SK-MEL-5 (cell line): Measurements from ENCODE around the gene MBNL3. TPM values are rescaled to one million over a fixed set of nuclear protein-coding genes. Genes with fewer than 3 reads are reported as not detected.

Source experiments
- DNase-seq: peaks from one replicate; pipeline ENCODE4 v3.0.0-alpha.2; 2016; ENCODE audit warnings: low read depth, low spot score
- in situ Hi-C: cut with HindIII; loops from 2 replicates; pipeline ENCODE4 v1.10.0; 2016; ENCODE audit warnings: low sequenced_read_pairs, high pct_unique_total_duplicates, low pct_unique_long_range_greater_than_20kb
- total RNA-seq: library from RNA; depleted of rRNA; stranded (reverse); fragments of >200 nt; shearing (Covaris generic); gene quantifications from 2 replicates; pipeline ENCODE4 v1.2.3, GENCODE V29; 2014

Gene MBNL3
- total RNA-seq, 1 experiment from 2014 or later: 4.9 TPM

DNA sequence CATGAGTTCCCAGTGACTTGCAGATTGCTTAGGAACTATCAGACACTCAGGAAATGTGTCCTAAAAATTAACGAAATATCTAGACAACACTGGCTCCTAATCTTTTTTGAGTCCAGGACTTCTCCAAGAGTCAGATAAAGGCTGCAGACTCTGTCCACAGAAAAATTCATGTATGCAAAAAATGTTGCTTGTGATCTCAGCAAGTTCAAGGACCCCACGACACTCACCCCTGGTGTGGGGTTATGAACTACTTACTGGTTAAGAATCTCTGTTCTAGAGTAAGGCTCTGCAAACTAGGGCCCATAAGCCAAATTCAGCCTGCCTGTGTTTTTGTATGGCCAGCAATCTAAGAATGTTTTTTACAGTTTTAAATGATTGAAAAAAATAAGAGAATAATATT, 93.2 kb downstream of the MBNL3 start:
- in situ Hi-C loops: no loop called here
- DNase-seq: no peak

DNA sequence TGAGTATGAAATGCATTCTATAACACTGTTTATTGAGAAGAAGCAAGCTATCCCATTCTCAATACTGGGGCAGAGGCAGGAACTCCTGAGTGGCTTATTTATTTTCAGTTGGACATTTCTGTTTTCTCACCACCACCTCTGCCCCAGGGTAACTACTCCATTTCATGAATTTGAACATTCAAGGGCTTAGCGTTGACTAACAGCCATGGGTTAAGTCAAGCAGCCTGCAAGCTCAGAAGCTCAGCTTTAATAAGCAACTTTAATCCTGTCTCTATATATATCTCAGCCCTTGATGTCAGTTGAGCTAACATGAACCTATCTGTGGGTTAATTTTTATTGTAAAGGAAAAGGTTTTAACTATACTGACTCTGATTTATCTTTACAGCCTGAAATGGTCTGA, 93.8 kb downstream of the MBNL3 start:
- DNase-seq: peak; percentile 35
- in situ Hi-C loops: no loop called here

DNA sequence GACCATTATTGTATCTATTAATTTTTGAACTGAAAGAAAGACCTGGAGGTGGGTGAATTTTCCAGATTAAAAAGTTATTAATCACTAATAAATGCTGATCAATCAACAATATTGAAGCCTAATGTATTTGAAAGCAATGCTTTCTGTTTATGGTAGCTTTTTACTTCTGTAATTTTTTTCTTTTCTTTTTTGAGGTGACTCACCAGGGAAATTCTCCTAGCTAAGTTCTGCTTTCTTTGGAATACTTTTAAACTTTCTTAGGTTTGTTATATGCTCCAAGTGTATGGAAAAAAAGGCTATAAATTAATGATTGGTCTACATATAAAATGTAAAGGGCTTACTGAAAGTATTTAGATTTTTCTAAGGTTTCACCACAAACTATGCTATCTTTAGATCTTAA, 94.2 kb downstream of the MBNL3 start:
- in situ Hi-C loops: no loop called here
- no peak for DNase-seq

DNA sequence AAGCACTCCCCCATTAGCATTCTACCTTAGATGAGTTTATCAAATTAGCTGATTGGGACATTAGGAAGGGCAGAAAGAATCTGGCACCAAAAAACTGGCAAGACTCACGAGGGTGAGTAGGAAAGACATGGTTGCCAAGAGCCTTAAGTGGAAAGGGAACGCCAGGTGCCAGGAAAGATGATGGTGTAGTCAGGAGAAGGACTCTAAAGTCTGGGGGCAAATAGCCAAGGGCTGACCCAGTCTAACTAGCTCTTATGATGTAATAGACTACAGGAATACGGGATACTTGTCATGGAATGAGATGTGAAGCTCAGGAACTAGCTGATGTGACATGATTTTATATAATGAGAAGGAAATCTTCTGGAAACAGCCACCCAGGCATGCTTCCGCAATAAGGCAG, 94.8 kb downstream of the MBNL3 start:
- in situ Hi-C loops: no loop called here
- DNase-seq: no peak

DNA sequence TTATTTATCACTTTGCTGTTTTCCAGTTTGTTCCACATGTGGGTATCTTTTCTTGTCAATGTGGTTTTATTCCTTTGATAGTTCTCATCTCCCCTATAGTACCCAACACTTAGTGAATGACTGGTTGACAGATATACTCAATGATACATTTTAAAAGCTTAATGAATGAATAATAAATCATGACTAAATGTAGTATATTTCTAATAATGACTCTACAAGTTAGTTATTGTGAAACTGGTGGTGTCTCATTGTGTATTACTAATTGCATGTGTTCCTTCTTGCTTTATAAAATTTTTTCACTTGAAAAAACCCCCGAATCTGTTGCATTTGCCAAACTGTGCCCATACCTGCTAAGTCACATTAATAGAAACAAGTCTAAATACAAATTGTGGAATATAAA, 95.4 kb downstream of the MBNL3 start:
- DNase-seq: no peak

DNA sequence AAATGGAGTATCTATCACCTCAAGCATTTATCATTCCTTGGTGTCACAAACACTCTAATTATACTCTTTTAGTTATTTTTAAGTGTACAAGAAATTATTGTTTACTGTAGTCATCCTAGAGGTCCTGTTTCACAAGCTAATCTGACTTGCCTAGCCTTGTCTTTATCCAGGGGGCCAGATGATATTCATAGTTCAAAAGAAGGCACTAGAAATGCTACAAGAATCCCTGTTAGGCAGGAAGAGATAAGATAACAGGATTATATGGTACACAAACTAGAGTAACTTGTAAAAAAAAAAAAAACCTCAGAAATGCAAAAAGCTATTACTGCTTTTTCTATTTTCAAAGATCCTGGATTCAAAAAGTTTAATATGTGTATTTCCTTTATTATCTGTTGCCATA, 95.8 kb downstream of the MBNL3 start:
- in situ Hi-C loops: no loop called here
- DNase-seq: no peak

More for the DNA sequence above, 95.4 kb downstream of the MBNL3 start:
- in situ Hi-C loops: no loop called here

DNA sequence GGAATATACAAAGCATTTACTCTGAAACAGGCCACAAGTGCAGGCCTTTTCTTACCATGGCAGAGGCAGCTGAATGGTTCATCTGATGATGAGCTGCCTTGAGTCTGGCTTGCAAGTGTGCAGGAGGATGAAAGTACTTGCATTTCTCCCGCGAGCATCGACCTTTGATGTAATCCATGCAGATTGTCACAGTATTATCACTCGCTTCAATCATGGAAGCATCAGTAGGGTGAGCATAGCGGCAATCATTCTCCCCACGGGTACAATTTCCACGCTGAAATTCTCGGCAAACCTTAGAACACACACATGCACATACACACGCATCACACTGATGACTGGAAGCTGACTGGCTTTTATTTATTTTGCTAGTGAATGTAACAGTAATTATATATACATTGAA, 98.0 kb downstream of the MBNL3 start:
- DNase-seq: no peak
- in situ Hi-C loops: no loop called here

DNA sequence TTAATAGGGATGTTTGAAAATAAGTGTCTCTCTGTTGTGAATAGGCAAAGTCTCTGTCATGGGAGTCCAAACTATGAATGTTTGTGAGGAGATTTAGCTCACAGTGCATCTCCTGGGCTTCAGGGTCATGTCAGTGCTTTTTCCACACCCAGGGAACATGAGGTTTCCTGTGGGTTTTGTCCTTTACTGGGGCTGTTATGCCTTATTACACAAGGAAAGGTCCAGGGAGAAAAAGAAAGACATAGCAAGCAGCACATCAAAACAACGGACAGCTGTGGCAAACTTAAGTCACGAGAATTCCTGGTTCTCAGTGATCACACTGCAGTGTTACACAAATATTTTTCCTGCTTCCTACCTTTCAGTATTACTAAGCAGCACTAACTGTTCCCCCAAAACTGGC, 99.4 kb downstream of the MBNL3 start:
- DNase-seq: no peak
- in situ Hi-C loops: no loop called here

DNA sequence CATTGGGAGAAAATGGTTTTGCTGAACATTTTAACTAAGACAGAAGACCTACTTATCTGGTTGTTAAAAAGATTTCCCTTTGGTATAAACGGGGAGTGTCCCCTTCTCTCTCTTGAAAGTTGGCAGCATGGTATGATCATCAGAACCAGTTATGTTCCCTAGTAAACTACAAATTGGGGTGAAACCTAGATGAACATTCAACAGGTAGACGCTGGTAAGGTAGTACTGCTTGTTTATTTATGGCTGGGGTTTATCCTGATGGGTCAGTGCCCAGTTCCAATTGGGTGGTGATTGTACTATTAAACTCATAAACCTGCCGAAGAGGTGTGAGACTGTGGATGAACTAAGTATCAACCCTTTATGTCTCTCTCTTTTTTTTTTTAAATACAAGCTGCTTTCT, 100.5 kb downstream of the MBNL3 start:
- in situ Hi-C loops: no loop called here
- no peak for DNase-seq

DNA sequence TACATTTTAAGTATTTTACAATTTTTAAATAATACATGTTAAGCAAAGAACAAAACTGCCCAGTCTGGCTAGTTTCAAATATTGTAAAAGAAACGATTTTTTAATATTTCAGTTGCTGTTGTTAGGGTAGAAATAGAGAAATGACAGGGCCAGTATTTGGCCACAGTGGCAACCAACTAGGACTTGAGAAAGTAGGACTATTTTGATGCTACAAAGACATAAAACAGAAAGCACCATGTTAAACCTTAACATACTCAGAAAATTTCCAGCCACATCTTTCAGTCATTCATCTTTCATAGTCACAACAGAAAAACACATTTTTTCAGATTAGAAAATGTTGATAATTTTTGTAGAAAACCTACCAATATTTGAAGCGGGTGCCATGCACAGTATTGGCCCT, 104.5 kb downstream of the MBNL3 start:
- in situ Hi-C loops: no loop called here
- DNase-seq: no peak

DNA sequence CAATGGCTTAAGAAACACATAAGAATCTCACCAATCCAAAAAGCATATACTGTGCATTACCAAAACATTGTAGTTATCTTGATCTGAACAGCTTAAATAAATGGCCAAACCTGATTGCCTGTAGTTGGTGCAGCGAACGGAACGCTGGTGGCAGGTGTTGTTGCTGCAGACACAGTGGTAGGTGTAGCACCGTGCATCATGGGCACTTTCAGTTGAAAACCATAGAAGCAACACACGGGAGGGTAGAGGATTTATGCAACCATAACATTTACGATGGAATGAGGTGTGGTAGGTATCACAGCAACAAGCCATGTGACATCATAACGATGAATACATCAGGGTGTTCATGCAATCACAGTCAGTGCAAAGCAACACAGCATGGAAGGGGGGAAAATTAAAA, 106.8 kb downstream of the MBNL3 start:
- in situ Hi-C loops: no loop called here

DNA sequence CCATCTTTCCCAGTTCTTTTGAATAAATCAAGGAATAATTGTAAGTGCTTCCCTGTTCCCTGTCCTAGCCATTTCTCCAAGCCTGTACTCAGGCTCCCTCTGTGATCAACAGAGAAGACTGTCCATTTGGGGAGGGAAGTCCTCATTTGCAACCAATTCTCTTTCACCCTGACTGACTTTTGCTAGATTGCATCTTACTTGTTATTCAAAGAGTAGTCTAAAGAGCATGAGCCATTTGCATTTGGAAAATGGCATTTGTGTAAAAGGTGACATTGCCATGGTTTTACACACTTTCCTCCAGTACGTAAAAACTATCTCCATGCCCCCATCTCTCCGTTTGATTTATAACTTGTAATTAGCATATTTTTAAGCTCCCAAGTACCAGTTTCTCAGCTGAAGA, 110.6 kb downstream of the MBNL3 start:
- no peak for DNase-seq
- in situ Hi-C loops: no loop called here

More for the DNA sequence above, 106.8 kb downstream of the MBNL3 start:
- no peak for DNase-seq

DNA sequence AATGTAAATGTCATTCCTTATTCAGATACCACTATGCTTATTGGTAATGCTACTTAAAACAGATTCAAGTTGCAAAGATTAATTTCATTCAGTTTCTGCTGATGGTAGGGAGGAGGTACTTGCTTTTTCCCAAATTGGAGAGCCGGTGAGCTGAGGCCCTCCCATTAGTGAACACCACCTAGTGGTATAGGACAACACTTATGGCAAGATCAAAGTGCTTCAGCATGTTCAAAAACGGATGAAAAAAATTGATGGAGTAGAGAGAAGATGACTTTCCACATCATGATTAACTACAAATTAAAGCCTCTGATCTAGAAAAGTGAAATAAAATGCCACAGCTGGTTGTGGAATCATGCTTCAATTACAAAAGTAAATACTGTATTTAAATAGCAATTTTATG, 112.9 kb downstream of the MBNL3 start:
- peak; percentile 36 for DNase-seq
- in situ Hi-C loops: no loop called here

DNA sequence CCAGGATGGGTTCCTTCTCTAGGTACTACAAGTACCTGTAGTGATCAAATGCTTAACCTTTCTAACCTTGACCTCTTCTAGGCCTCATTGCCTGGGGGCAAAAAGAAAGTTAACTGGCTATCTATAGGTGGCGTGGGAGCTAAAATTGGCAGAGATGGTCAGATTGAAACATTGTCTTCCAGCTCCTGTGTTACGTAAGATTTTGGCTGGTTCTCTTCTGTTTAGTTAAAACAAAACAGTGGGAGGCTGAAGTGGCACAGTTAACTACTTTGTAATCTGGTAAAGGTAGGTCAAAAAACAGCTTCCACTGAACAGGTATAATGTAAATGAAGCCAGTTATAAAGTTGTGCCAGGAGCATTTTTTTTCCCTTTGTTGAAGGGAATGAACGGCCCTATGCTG, 115.2 kb downstream of the MBNL3 start:
- in situ Hi-C loops: no loop called here

DNA sequence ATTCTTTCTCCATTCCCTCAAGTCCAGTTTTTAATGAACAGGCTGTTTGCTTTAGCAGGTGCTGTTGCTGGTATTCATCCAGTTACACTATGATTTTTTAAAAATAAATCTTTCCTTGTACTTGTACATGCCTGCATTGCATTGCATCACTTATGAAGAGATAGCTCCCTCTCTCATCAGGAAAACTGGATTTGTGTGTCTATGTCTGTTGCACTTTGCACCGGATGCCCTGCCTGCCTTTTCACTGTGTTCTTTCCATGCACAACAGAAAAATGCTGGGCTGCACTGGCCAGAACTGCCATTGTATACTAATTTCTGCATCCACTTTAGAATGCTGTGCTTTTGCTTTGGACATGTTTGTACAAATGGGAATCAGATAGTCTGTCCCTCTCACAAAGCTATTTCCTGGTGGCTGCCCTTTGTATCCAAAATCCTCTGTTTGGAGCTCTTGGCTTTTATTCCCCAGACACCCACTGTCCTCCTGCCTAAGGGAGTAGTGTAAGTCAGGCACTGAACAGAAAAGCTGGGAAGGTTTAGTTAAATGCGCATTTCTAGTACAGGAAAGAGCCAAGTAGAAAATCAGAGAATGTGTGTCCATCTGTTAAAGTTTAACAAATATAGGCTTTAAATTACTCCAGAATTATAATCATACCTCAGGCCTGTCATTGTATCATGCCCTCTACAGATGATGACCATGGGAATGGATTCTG, 119.1 kb downstream of the MBNL3 start:
- no peak for DNase-seq
- in situ Hi-C loops: no loop called here

More for the DNA sequence above, 115.2 kb downstream of the MBNL3 start:
- DNase-seq: no peak

DNA sequence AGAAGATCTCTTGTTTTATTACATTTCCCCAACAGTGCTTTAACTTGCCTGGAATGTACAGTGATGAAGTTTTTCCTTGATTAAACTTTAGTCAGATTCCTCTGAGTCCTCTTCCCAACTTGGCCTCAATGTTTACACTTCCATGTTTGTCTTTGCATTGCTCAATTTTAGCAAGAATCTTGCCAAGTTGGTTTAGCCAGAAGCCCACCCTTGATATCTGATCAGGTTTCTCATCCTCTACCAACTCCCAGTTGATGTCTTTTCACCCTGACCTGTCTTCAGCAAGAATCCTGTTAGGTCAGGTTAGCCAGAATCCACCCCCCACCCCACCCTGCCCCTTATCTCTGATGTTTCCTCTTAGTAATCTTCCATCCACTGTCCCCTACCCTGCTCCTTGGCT, 120.9 kb downstream of the MBNL3 start:
- in situ Hi-C loops: no loop called here
- no peak for DNase-seq

DNA sequence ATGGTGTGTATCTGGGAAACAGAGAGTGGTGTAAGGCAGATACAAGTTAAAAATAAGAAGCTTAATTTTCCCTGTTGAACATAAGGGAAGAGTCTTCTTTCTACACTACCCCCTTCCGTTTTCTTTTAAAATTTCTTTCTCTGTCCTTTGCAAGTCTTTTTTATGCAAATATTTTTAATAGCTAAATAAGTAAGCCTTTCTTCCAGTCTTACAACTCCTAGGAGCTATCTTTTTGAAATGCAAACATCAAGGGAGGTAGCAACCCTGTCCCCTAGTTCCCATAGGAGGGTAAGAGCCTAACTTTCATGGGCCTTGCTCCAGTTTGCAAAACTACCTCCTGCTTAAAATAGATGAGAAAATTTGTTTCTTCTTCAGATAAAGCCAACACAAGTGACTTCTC, 121.5 kb downstream of the MBNL3 start:
- DNase-seq: no peak
- in situ Hi-C loops: no loop called here

DNA sequence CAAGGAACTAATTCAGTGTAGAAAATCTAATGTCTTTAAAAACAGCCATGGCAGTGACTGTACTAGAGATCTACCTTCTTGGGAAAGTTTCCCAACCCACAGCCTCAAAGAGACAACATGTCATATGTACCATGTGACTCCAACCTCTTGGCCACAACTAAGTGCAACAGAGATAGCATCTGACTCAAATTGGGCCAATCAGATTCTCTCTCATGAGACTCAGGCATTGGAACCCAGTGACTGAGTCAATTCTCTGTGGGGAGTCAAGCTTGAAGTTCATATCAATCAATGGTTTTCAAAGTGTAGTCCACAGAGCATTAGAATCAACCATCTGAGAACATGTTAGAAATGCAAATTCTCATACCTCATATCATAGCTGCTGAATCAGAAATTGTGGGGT, 123.3 kb downstream of the MBNL3 start:
- in situ Hi-C loops: no loop called here
- no peak for DNase-seq

DNA sequence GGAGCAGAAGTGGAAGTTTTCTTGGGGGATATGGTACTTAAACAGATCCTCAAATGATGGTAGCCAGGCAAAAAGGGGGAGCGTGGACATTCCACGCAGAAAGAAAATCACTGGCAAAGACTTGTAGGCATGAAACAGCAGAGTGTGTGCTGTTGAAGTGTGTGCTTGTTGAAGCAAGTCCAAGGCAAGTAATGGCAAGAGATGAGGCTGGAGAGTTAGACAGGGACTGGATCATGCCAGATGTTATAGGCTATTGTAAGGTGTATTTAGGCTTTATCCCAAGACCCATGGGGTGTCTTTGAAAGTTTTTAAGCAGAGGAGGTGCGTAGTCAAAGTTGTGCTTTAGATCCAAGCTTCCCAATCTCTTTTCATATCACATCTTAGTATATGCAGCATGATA, 124.5 kb downstream of the MBNL3 start:
- in situ Hi-C loops: no loop called here
- DNase-seq: no peak

DNA sequence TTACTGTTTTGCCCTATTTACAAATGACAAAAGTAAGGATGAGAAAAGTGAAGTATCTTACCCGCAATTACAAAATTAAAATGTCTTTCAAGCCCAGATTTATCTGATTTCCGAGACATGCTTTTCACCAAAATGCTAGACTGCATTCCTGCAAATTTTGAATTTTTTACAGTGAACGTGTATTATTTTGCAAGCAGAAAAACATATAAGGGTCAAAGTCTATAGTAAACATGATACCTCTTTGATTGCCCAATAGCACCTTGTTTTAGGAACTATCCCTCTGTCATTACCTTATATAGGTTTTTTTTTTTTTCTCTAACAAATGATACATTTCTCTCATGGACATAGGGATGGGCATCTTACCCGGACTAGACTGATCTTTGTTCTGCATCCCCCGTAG, 135.4 kb downstream of the MBNL3 start:
- no peak for DNase-seq

More for the DNA sequence above, 135.4 kb downstream of the MBNL3 start:
- in situ Hi-C loops: no loop called here
